Colonic mucosa (tissue), 4 donors: ENCODE measurements around the gene TMEM143. TPM values are rescaled to one million over a fixed set of nuclear protein-coding genes. Genes with fewer than 3 reads are reported as not detected.

Source experiments
- DNase-seq: peaks from one replicate; pipeline ENCODE4 v3.0.0-alpha.2; 2020
- H3K27ac ChIP-seq: fragments of 200-600 bp; one replicate; pipeline ENCODE4 v1.8.0; 2021
- H3K27me3 ChIP-seq: fragments of 200-600 bp; one replicate; pipeline ENCODE4 v1.8.0; 2021
- H3K36me3 ChIP-seq: fragments of 200-600 bp; one replicate; pipeline ENCODE4 v1.8.0; 2021
- H3K4me1 ChIP-seq: fragments of 200-600 bp; one replicate; pipeline ENCODE4 v1.8.0; 2021; ENCODE audit warnings: mild to moderate bottlenecking
- H3K4me3 ChIP-seq: fragments of 200-600 bp; one replicate; pipeline ENCODE4 v1.8.0; 2021
- H3K9ac ChIP-seq, 2 donors: one replicate each; pipeline ENCODE4 v1.7.0; 2013; ENCODE audit warnings: control low read depth in 2 of 2, low read depth in 2 of 2, low read length in 2 of 2
- H3K9me3 ChIP-seq: fragments of 200-600 bp; one replicate; pipeline ENCODE4 v1.8.0; 2021
- intact Hi-C: fragments of 100-400 bp; cut with DNase I; formaldehyde crosslinking; loops from one replicate; pipeline ENCODE4 v1.14.1; 2022
- total RNA-seq, 2 donors: library from RNA; stranded (reverse); fragmentation: NEBNext Ultra II Directional in 1 of 2; extraction: Animal tissue kit (Norgen Biotek cat#: 25700) in 1 of 2; gene quantifications; one replicate each; pipeline ENCODE4 v1.2.1, GENCODE V29; 2021
- TF ChIP-seq, protein P1 (sequence below): fragments of 200-600 bp; IDR thresholded peaks from one replicate; pipeline ENCODE4 v1.8.0; 2022; ENCODE audit warnings: antibody characterized with exemption, mild to moderate bottlenecking
- donor health status: healthy.
- donor health status: DM: no; HTN: no; CAD: no.
- donor health status: DM: no; HTN: no; CAD: no.

The TMEM143 gene
- total RNA-seq, 2 donors from 2014 or later: 8.9 to 18.2 TPM

DNA sequence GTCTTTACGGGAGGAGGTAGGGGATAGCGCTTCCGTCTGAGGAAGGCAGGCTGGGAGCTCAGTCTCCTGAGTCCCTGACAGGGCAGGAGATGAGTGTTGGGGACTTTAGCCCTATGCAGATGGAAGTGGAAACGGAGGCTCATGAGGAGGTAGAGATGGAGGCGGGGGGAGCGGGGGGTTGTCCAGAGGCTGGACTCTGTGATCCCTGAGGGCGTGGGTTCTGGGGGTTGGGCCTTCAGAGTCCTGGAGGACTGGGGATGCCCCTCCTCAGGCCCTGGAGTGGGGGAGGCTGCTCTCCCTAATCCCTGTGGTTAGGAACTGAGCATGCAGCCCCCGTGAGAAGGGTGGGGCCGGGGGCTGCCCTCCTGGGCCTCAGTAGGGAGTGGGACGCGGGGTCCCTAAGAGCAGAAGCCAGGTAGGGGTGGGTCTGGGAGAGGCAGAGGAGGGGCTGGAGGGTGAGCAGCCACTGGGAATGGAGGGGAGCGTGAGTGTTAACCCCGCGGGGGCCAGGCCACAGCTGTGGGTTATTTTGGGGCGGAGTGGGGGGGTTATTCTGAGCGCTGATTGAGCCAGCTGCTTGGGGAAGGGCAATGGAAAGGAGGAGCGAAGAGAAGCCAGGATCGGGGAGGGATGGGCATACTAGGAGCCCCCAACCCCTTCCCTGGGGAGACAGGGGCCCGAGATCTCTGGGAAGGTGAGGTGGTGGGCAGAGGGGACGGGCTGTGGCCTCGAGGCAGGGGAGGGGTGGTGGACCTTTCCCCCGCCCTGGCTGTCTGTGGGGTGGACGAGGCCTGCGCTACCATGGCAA lies 32.5 kb upstream of the TMEM143 start:
- no peak overlapping the region for H3K4me3 ChIP-seq
- H3K9ac ChIP-seq: no peak overlapping the region
- H3K4me1 ChIP-seq: no peaks in the 10 kb centered on the region
- DNase-seq: no peak
- intact Hi-C loops: loop anchor here (10.0 kb wide), 2 partner anchors 81 to 189 kb away; no protein-coding TSS in a partner anchor
- no peak overlapping the region for H3K27ac ChIP-seq
- peaks cover 47% of the 10 kb centered on the region for H3K27me3 ChIP-seq
- TF ChIP-seq, protein P1, sequence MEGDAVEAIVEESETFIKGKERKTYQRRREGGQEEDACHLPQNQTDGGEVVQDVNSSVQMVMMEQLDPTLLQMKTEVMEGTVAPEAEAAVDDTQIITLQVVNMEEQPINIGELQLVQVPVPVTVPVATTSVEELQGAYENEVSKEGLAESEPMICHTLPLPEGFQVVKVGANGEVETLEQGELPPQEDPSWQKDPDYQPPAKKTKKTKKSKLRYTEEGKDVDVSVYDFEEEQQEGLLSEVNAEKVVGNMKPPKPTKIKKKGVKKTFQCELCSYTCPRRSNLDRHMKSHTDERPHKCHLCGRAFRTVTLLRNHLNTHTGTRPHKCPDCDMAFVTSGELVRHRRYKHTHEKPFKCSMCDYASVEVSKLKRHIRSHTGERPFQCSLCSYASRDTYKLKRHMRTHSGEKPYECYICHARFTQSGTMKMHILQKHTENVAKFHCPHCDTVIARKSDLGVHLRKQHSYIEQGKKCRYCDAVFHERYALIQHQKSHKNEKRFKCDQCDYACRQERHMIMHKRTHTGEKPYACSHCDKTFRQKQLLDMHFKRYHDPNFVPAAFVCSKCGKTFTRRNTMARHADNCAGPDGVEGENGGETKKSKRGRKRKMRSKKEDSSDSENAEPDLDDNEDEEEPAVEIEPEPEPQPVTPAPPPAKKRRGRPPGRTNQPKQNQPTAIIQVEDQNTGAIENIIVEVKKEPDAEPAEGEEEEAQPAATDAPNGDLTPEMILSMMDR: no peak
- H3K36me3 ChIP-seq: no peaks in the 10 kb centered on the region
- H3K9me3 ChIP-seq: no peaks in the 10 kb centered on the region

DNA sequence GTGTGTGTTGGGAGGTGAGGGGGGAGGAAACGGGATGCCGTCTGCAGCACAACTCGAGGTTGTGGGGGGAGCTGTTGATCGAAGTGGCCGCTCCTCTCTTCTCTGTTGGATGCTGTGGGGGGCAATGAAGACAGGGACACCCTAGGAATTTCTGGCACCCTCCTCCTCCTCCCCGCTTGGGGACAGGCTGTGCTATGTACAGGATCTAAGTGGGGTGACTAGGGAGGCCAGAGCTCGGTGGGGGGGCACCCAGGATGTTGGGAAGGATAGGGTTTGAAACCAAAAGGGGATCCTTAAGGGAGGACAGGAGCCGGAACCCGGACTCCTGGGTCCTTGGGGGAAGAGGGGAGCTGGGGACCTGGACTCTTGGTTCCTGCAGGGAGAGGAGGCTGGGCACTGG lies 31.8 kb upstream of the TMEM143 start:
- Histone ChIP-seq H3K4me3 (no peak overlapping the region), H3K27me3 (peaks cover 47% of the 10 kb centered on the region), H3K4me1 (no peaks in the 10 kb centered on the region), H3K9ac (no peak overlapping the region), H3K36me3 (no peaks in the 10 kb centered on the region), H3K27ac (no peak overlapping the region), H3K9me3 (no peaks in the 10 kb centered on the region)
- TF ChIP-seq, protein P1: no peak
- DNase-seq: no peak
- intact Hi-C loops: loop anchor here (10.0 kb wide), 2 partner anchors 81 to 189 kb away; no protein-coding TSS in a partner anchor

DNA sequence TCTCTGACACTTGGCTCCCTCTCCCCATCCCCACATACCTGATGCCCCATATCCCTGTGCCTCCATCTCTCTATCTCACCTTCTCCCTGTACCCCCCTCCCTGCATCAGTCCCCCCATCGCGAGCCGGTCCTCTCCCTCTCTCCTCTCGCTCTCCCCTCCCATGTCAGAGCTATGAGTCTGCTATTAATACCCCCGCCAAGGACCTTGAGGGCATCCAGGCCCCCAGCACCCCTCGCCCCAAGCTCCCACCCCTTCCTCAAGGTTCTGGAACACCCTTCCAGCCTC lies 31.4 kb upstream of the TMEM143 start:
- TF ChIP-seq, protein P1: no peak
- DNase-seq: no peak
- no peak overlapping the region for H3K27ac ChIP-seq
- intact Hi-C loops: loop anchor here (10.0 kb wide), 2 partner anchors 80 to 190 kb away; no protein-coding TSS in a partner anchor
- no peak overlapping the region for H3K4me3 ChIP-seq
- no peaks in the 10 kb centered on the region for H3K36me3 ChIP-seq
- H3K27me3 ChIP-seq: peaks cover 47% of the 10 kb centered on the region
- H3K9me3 ChIP-seq: no peaks in the 10 kb centered on the region
- no peak overlapping the region for H3K9ac ChIP-seq
- H3K4me1 ChIP-seq: no peaks in the 10 kb centered on the region

DNA sequence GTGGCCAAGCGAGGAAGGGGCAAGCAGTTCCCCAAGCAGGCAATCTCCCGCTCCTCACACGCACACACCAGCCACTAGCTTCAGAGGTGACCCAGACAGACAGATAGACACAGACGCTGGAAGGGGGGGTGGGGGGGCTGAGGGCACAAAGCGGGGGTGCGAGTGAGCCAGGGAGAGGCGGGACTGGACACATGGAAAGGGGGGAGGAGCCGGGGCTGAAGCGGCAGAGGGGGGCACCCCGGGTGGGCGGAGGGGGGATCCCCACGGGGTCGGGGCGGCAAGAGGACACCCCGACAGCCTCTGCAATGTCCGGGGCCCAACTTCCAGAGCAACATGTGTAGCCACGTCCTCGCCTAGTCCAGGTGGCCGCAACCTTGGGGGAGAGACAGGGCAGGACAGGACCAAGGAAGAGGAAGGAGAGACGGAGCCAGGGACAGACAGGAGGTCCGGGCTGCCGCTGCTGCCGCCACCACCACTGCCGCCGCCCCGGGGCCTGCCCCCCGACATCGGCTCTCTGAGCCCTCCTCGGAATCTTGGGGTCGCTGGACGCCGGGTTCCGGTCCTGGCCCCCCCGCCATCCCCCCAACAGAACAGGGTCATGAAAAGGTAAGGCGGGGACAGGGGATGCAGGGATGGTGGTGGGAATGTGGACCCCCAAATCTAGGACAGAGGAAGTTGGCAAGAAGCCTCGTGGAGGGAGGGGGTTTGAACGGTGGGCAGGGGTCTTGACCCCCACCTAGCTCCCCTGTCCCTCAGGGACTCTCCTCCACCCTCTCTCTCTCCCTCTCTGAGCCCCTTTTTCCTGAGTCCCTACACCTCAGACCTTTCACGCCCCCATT lies 30.8 kb upstream of the TMEM143 start:
- no peak for DNase-seq
- Histone ChIP-seq H3K27me3 (peaks cover 47% of the 10 kb centered on the region), H3K4me3 (no peak overlapping the region), H3K9ac (no peak overlapping the region), H3K4me1 (no peaks in the 10 kb centered on the region), H3K36me3 (no peaks in the 10 kb centered on the region), H3K27ac (no peak overlapping the region), H3K9me3 (no peaks in the 10 kb centered on the region)
- intact Hi-C loops: loop anchor here (5.0 to 10.0 kb wide), 3 partner anchors 42 to 190 kb away; no protein-coding TSS in a partner anchor
- TF ChIP-seq, protein P1: no peak

DNA sequence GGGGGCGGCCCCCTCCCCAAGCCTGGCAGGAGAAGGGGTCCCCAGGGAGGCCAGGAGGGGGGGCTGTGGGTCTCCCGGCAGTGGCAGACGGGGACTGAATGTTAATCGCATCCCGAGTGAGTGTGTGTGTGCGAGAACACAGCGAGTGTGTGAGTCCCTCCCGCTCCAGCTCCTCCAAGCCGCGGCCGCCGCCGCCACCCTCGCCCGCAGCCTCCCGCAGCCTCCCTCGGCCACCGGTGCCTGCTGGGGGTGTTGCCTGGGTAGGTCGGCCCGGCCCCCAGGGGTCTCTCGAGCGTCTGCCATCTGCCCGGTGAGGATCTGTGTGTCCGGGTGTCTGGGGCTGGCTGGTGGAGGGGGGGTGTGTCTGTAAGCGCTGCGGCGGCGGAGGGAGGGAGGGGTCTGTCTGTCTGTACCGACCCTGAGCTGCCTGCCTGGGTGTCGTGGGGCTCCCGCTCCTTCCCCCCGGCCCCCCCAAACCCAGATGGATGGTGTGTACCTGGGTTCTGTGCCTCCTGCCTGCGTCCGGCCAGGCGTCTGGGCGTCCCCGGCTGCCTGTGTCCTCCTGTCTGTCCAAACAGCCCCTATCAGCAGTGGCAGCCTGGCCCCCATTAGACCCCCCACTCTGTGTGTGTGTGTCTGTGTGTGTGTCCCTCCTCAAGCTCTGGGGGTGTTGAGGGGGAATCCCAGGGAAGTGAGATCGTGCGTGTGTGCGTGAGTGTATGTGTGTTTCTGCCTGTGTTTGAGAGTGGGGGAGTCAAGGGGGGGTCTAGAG lies 30.0 kb upstream of the TMEM143 start, which contains the start of gene GRIN2D:
Gene GRIN2D (plus strand): TSS at position 110 of the 772 bp plus-strand sequence. CDS start 4,725 bp downstream, outside the sequence.
- Histone ChIP-seq H3K4me1 (no peaks in the 10 kb centered on the region), H3K27ac (no peak within 1 kb of the TSS), H3K9me3 (no peaks in the 10 kb centered on the region), H3K36me3 (no peaks in the 10 kb centered on the region), H3K4me3 (no peak within 1 kb of the TSS), H3K27me3 (peaks cover 47% of the 10 kb centered on the region), H3K9ac (peak within 1 kb of the TSS in 1 of 2 donors; percentile 26)
- DNase-seq: no peak
- TF ChIP-seq, protein P1: no peak
- intact Hi-C loops: loop anchor here (5.0 to 10.0 kb wide), 3 partner anchors 41 to 191 kb away; no protein-coding TSS in a partner anchor
